Fibroblast of lung (primary cell): Measurements from ENCODE around the gene CCNF. TPM values are rescaled to one million over a fixed set of nuclear protein-coding genes. Genes with fewer than 3 reads are reported as not detected.

Experiments
- DNase-seq, 2 donors: peaks; one replicate each; pipeline versions ENCODE4 v3.0.0 to v3.0.0-alpha.2; 2010; ENCODE audit warnings: low read depth in 2 of 2
- H2AFZ ChIP-seq: 2 replicates; pipeline ENCODE4 v1.5.1; 2012; ENCODE audit warnings: low read length, control low read depth, inconsistent platforms
- H3K27ac ChIP-seq: 2 replicates; pipeline ENCODE4 v1.5.1; 2011; ENCODE audit warnings: low read length, control low read depth; ENCODE audit not compliant: insufficient read depth
- H3K27me3 ChIP-seq: 2 replicates; pipeline ENCODE4 v1.5.1; 2011; ENCODE audit warnings: mild to moderate bottlenecking, low read length; ENCODE audit not compliant: control insufficient read depth, insufficient read depth
- H3K36me3 ChIP-seq: 2 replicates; pipeline ENCODE4 v1.5.1; 2011; ENCODE audit warnings: low read length; ENCODE audit not compliant: control insufficient read depth, insufficient read depth
- H3K4me1 ChIP-seq: 2 replicates; pipeline ENCODE4 v1.5.1; 2011; ENCODE audit warnings: low read length; ENCODE audit not compliant: control insufficient read depth, insufficient read depth; ENCODE audit errors: extremely low read depth
- H3K4me2 ChIP-seq: 2 replicates; pipeline ENCODE4 v1.5.1; 2011; ENCODE audit warnings: low read length, control low read depth; ENCODE audit not compliant: insufficient read depth; ENCODE audit errors: extremely low read depth
- H3K4me3 ChIP-seq, 4 experiments: fragments of 200-600 bp in 1 of 4; sonication (generic) in 1 of 4; replicated peaks in 1 of 4; 2 replicates each; pipeline ENCODE4 v1.5.1; 2011 to 2016; ENCODE audit warnings: low read length in 4 of 4, low read depth in 3 of 4, mild to moderate bottlenecking in 3 of 4, control low read depth in 2 of 4, inconsistent platforms in 1 of 4, mixed read lengths in 1 of 4; ENCODE audit not compliant: insufficient read depth in 1 of 4; ENCODE audit errors: control extremely low read depth in 1 of 4
- H3K79me2 ChIP-seq: 2 replicates; pipeline ENCODE4 v1.5.1; 2012; ENCODE audit warnings: mild to moderate bottlenecking, low read length, inconsistent platforms; ENCODE audit not compliant: control insufficient read depth, insufficient read depth
- H3K9ac ChIP-seq: 2 replicates; pipeline ENCODE4 v1.5.1; 2011; ENCODE audit warnings: mild to moderate bottlenecking, low read length, control low read depth; ENCODE audit not compliant: insufficient read depth
- H3K9me3 ChIP-seq: 2 replicates; pipeline ENCODE4 v1.5.1; 2012; ENCODE audit warnings: low read depth, low read length; ENCODE audit not compliant: control insufficient read depth, insufficient read depth
- H4K20me1 ChIP-seq: 2 replicates; pipeline ENCODE4 v1.5.1; 2011; ENCODE audit warnings: low read length; ENCODE audit not compliant: control insufficient read depth, insufficient read depth; ENCODE audit errors: extremely low read depth
- EZH2 ChIP-seq: IDR thresholded peaks from 2 replicates; pipeline ENCODE4 v1.5.1; 2012; ENCODE audit warnings: low read length, control low read depth, mild to moderate bottlenecking; ENCODE audit errors: missing control alignments
- polyA plus RNA-seq, 2 donors: library from polyadenylated mRNA; depleted of rRNA in 1 of 2; stranded (reverse) in 1 of 2; unstranded in 1 of 2; fragments of >200 nt; gene quantifications; 2 replicates each; pipeline ENCODE4 v1.2.1, GENCODE V29; 2011 to 2012; ENCODE audit warnings: missing spikeins in 1 of 2
- total RNA-seq: library from RNA; depleted of rRNA; stranded (reverse); fragments of >200 nt; gene quantifications from 2 replicates; pipeline ENCODE4 v1.2.1, GENCODE V29; 2014
- TF ChIP-seq, protein P1 (sequence below), 2 donors: IDR thresholded peaks in 1 of 2; conservative IDR thresholded peaks in 1 of 2; 1 replicate in 1 of 2; 2 replicates in 1 of 2; pipeline ENCODE4 v1.5.1; 2011 to 2012; ENCODE audit warnings: low read length in 2 of 2, control low read depth in 1 of 2, inconsistent platforms in 1 of 2, low read depth in 1 of 2, mild to moderate bottlenecking in 1 of 2

Gene CCNF
- total and polyA plus RNA-seq, 2 donors (not counting 1 experiment from before 2014, with no cell fraction given) = 3.8 to 7.3 TPM

DNA sequence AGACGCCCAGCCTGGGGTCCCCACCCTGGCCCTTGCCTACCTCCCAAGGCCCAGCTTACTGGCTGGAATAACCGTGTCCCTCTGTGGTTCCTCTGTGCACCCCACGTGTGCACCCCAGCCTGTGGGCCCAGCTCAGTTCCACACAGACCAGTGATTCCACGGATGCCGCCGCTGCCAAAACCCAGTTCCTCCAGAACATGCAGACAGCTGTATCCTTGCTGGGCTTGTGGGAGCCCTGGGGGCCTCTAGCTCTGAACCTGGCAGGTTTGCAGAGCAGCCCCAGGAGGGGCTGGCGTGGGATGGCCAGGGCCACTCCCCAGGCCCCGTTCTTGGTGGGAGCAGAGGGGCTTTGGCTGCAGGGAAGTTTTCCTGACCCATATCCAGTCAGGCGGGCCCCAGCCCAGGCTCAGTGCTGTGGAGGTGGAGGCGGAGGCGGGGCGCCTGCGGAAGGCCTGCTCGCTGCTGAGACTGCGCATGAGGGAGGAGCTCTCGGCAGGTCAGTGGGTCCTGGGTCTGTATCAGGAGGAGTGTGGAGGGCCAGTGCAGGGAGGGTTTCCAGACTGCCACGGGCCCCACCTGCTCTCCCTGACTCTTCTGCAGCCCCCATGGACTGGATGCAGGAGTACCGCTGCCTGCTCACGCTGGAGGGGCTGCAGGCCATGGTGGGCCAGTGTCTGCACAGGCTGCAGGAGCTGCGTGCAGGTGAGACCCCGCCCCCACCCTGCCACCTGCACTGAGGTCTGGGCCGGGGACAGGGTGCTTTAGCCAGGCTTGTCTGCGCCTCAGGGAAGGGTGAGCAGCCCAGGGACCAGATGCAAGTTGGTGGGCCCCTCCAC, 33.0 kb downstream of the CCNF start:
- Histone ChIP-seq H3K27ac (no peak overlapping the region), H4K20me1 (no peaks in the 10 kb centered on the region), H3K4me1 (peaks cover 5% of the 10 kb centered on the region), H3K36me3 (peaks cover 1% of the 10 kb centered on the region), H3K4me3 (no peak overlapping the region), H3K4me2 (no peak overlapping the region), H3K9ac (no peak overlapping the region), H3K27me3 (no peaks in the 10 kb centered on the region), H3K9me3 (no peaks in the 10 kb centered on the region), H3K79me2 (no peaks in the 10 kb centered on the region), H2AFZ (no peak overlapping the region)
- no peak for TF ChIP-seq EZH2
- no peak for DNase-seq

DNA sequence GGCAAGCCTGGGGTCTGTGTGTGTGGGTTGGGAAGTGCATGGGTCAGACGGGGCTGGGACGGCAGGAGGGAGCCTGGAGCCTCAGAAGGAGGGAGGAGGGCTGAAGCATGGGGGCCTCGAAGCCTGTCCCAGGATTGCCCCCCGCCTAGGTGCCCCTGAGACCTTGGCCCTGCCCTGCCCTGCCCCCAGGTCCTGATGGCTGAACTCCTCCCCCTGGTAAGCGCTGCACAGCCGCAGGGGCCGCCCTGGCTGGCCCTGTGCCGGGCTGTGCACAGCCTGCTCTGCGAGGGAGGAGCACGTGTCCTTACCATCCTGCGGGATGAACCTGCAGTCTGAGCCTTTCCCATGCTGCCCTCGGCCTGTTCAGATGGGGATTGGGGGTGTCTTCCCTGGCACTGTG, 35.1 kb downstream of the CCNF start:
- Histone ChIP-seq H3K27me3 (no peaks in the 10 kb centered on the region), H3K9me3 (no peaks in the 10 kb centered on the region), H3K4me3 (no peak overlapping the region), H3K79me2 (no peaks in the 10 kb centered on the region), H3K36me3 (no peaks in the 10 kb centered on the region), H3K9ac (no peak overlapping the region), H4K20me1 (no peaks in the 10 kb centered on the region), H2AFZ (no peak overlapping the region), H3K4me2 (no peak overlapping the region), H3K27ac (no peak overlapping the region), H3K4me1 (peaks cover 12% of the 10 kb centered on the region)
- TF ChIP-seq, protein P1, sequence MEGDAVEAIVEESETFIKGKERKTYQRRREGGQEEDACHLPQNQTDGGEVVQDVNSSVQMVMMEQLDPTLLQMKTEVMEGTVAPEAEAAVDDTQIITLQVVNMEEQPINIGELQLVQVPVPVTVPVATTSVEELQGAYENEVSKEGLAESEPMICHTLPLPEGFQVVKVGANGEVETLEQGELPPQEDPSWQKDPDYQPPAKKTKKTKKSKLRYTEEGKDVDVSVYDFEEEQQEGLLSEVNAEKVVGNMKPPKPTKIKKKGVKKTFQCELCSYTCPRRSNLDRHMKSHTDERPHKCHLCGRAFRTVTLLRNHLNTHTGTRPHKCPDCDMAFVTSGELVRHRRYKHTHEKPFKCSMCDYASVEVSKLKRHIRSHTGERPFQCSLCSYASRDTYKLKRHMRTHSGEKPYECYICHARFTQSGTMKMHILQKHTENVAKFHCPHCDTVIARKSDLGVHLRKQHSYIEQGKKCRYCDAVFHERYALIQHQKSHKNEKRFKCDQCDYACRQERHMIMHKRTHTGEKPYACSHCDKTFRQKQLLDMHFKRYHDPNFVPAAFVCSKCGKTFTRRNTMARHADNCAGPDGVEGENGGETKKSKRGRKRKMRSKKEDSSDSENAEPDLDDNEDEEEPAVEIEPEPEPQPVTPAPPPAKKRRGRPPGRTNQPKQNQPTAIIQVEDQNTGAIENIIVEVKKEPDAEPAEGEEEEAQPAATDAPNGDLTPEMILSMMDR (conservative IDR thresholded peaks at IDR 0.05 in 1 of 2, IDR thresholded peaks at IDR 0.05 in 1 of 2; ENCODE audit: low read depth in 1 of 2, low read length in 2 of 2) = no peak
- no peak for TF ChIP-seq EZH2
- no peak for DNase-seq

DNA sequence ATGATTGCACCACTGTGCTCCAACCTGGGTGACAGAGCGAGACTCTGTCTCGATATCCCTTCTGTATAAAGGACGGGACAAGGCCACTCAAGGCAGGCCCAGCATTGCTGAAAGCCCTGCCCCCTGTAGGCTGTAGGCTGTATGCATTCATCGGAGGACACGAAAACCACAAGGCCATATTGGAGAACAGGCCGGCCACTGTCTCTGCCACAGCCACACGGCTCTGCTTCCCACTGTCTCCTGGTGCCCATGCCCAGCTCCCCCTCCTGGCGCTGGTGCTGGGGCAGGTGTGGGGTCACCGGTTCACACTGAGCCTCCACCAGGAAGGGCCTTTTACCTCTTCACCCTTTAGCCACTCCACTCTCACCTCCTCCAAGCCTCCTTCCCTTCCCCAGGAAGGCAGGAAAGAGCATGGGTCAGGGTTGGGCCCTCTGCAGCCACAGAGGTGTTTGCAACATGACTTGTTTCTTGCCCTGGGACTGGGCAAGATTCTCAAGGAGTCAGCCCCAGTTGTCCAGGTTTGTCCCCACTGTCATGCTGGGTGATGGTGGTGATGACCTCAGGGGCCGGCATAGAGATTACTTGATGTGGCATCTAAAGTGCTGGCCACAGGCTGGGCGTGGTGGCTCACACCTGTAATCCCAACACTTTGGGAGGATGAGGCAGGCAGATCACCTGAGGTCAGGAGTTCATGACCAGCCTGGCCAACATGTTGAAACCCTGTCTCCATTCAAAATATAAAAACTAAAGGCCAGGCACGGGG, 36.6 kb downstream of the CCNF start:
- Histone ChIP-seq H3K4me2 (no peak overlapping the region), H3K36me3 (no peaks in the 10 kb centered on the region), H3K4me3 (no peak overlapping the region), H3K9ac (no peak overlapping the region), H3K79me2 (no peaks in the 10 kb centered on the region), H2AFZ (no peak overlapping the region), H3K9me3 (no peaks in the 10 kb centered on the region), H3K4me1 (peaks cover 9% of the 10 kb centered on the region), H3K27me3 (no peaks in the 10 kb centered on the region), H4K20me1 (no peaks in the 10 kb centered on the region), H3K27ac (no peak overlapping the region)
- no peak for DNase-seq
- TF ChIP-seq EZH2 = no peak
- TF ChIP-seq, protein P1 (conservative IDR thresholded peaks at IDR 0.05 in 1 of 2, IDR thresholded peaks at IDR 0.05 in 1 of 2; ENCODE audit: low read depth in 1 of 2, low read length in 2 of 2) = peak in 1 of 2 donors; percentile 37
